ENCODE measurements around the gene SLC48A1. TPM values are rescaled to one million over a fixed set of nuclear protein-coding genes. Genes with fewer than 3 reads are reported as not detected.

Gene SLC48A1
- total RNA-seq, 4 donors from 2014 or later, result 18.9 to 35.4 (median 25.4) TPM

DNA sequence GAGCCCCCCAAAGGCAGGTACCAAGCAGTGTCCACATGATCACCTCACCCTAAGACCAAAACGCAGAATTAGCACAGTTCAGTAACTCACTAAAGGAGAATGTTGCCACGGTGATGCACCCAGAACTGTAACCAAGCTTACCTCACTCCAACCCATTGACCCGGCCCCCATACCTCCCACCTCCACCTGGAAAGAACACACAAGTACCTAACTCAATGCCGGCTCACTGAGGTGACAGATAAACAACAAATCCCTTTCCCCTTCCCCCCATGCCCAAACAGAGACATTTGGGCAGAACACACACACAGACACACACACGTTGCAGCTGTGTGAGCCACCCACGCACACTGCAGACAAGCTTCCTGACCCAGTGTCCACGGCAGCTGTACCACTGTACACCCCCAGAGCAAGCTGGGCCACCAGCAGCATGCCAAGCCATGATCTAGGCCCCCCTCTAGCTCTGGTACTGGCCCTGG, 15.6 kb upstream of the SLC48A1 start:
- H3K9me3 ChIP-seq, result no peaks in the 10 kb centered on the region
- peak overlapping the region; percentile 90 to 93 (median 91) for H3K27ac ChIP-seq
- 54 to 64% methylated on average over 4 to 5 of the region's 7 CpGs for WGBS, 2 donors
- peak overlapping the region; percentile 54 to 77 (median 72) for H3K4me3 ChIP-seq
- peaks cover 54 to 77% (median 62%) of the 10 kb centered on the region in 3 donors for H3K4me1 ChIP-seq
- intact Hi-C loops (cut with DNase I), result no loop called here
- TF ChIP-seq CTCF (IDR thresholded peaks at IDR 0.05), result no peak
- no peak for TF ChIP-seq POLR2A (IDR thresholded peaks at IDR 0.05)
- no peaks in the 10 kb centered on the region for H3K36me3 ChIP-seq
- no peaks in the 10 kb centered on the region for H3K27me3 ChIP-seq
- no peak for DNase-seq

DNA sequence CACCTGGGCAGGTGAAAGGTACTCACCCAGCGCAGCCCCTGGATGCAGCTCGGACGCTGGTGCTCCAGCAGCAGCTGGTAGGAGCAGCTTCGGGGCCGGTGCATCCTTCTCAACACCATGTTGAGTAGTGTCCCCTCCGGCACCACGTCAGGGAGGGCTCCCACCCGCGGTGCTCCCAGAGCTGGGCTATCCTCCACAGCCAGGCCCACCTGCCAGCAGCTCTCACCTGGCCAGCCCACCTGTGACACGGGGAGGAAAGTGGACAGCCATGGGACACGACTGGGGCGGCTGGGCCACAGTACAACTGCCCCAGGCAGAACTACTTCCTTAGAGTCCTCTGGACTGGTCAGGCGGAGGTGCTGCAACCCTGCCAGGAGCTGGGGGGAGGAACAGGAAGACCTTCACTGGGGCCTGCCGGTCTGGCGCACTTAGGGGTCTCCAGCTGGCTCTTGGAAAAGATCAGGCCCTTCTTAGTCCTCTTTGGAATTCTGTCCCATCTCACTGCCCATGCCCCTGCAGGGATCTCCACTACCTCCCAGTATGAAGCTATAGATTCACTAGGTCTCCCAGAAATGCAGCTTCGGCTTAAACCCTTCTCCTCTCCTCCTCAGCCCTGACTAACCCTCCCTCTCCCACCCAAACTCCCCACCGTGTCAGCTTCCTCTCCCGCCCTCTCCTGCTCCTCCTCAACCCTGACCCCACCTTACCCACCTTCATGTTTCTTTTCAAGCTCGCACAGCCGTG, 15.0 kb upstream of the SLC48A1 start:
- no peak for DNase-seq
- peak overlapping the region; percentile 90 to 93 (median 91) for H3K27ac ChIP-seq
- no peak for TF ChIP-seq CTCF (IDR thresholded peaks at IDR 0.05)
- TF ChIP-seq POLR2A (IDR thresholded peaks at IDR 0.05), result no peak
- H3K36me3 ChIP-seq, result no peaks in the 10 kb centered on the region
- WGBS, 2 donors, result 25 to 39% methylated on average over 8 to 13 of the region's 20 CpGs
- intact Hi-C loops (cut with DNase I), result no loop called here
- H3K27me3 ChIP-seq, result no peaks in the 10 kb centered on the region
- H3K4me3 ChIP-seq, result peak overlapping the region; percentile 54 to 77 (median 72)
- H3K4me1 ChIP-seq, result peaks cover 48 to 77% (median 58%) of the 10 kb centered on the region in 3 donors
- no peaks in the 10 kb centered on the region for H3K9me3 ChIP-seq

- Histone ChIP-seq H3K36me3 (no peaks in the 10 kb centered on the region), H3K9me3 (no peaks in the 10 kb centered on the region), H3K27ac (peak overlapping the region; percentile 90 to 93 (median 91)), H3K4me1 (peaks cover 48 to 77% (median 59%) of the 10 kb centered on the region in 3 donors), H3K27me3 (no peaks in the 10 kb centered on the region), H3K4me3 (peak overlapping the region; percentile 54 to 77 (median 72))
- no peak for DNase-seq
- peak in 1 of 4 donors; percentile 7 for TF ChIP-seq POLR2A (IDR thresholded peaks at IDR 0.05)
- TF ChIP-seq CTCF (IDR thresholded peaks at IDR 0.05), result no peak
- WGBS, 2 donors, result 0% methylated on average over 2 of the region's 10 CpGs; no CpG with 5 or more reads in 1 of the 2 donors
- intact Hi-C loops (cut with DNase I), result no loop called here
Observed at GRCh38 chr12:47758584-47758833, 14.5 kb upstream of the SLC48A1 start.

DNA sequence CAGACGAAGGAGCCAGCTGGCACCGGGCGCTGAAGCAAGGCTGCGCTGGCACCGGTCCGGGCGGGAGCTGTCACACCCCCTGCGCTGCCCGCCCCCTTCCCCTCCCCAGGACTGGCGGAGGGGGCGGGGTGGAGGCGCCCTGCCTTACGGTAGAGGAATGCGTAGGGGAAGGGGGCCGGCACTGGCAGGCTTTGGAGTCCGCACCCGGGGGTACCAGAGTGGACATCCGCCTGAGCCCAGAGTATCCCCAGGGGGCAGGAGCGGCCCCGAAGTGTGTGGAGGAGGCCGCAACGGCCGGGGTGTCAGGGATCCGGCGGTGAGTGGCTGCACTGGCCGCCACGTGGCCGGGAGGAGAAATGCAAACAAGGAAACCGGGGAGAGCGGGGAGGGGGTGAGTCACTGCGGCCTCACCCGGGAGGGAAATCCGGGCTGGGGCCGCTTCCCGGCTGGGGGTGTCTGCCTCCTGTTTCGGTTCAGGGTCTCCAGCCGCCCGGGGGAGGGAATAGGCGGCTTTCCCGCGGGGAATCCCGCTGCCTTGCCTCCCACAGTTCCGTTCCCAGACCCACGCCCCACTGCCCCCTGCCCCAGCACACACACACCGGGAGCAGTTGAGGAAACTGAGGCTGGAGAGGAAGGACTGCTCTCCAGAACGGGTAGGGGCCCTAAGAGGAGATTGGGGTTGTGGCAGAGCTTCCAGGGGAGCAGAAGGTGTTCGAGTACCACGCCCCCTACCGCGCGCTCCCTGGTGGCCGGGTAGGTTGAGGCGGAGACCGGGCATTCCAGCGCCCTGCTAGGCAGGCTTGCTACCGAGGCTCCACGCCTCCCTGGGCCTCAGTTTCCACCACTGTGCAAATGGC, 14.0 kb upstream of the SLC48A1 start, which contains the start of gene RAPGEF3:
RAPGEF3 (minus strand) TSS at position 47 of the 857 bp plus-strand sequence. CDS start 324 bp downstream, outside the sequence.
- TF ChIP-seq POLR2A (IDR thresholded peaks at IDR 0.05) (peak in 2 of 4 donors; percentile 7 to 41), CTCF (IDR thresholded peaks at IDR 0.05) (peak; percentile 34 to 69 (median 50))
- Histone ChIP-seq H3K27me3 (no peaks in the 10 kb centered on the region), H3K9me3 (no peaks in the 10 kb centered on the region), H3K27ac (peak within 1 kb of the TSS; percentile 90 to 93 (median 91)), H3K4me1 (peaks cover 47 to 77% (median 55%) of the 10 kb centered on the region in 3 donors), H3K4me3 (peak within 1 kb of the TSS; percentile 54 to 77 (median 72)), H3K36me3 (no peaks in the 10 kb centered on the region)
- intact Hi-C loops (cut with DNase I), result no loop called here
- 0% methylated on average over 31 to 38 of the region's 57 CpGs for WGBS, 2 donors
- DNase-seq, result no peak
